Stimulated activated CD4-positive, alpha-beta T cell treated with anti-CD3 and anti-CD28 coated beads, Interleukin-12 subunit alpha, Interleukin-12 subunit beta, amount 100 ng/mL, for 24 hours (primary cell): ENCODE data around the gene PAOX.
"Not testable (repeated sequence)": the region's sequence is repeated elsewhere in the genome, so short reads cannot be mapped to it uniquely, and the experiment has no call there.

ENCODE experiments used
- DNase-seq, 2 experiments: peaks; one replicate each; pipeline ENCODE4 v3.0.0-alpha.2; 2020; ENCODE audit warnings: low read depth in 2 of 2

The PAOX gene

GRCh38 chr10:133364645-133365431 lies 14.2 kb upstream of the PAOX start:
- DNase-seq, result no peak

DNA sequence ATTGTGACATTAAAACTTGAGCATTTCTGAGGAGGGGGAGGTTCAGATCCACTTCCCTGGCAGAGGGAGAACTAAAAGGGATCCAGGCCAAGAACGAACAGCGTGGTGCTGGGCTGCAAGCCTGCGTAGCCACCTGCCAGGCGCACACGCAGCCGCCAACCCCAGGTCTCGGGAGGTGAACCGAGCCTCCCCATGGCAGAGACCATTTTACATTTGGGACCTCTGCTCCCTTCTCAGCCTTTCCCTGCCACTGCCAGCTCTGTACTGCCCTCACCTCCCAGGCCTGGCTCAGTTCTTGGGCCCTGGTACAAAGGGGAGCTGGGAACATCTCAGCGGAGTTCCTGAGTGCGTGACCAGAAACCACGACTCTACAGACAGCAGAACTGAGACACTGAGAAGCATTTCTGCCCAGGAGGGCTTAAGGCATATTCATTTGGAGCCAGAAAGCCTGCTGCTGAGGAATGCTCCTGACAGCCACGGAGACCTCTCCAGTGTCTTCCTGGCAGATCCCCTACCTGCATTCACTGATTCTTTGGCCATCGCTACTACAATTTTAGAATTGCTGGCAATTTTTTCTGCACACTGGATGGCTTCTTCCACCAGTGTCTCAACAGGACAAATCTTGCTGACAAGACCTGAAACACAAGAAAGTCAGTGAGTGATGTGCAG lies 13.5 kb upstream of the PAOX start:
- DNase-seq, result no peak

DNA sequence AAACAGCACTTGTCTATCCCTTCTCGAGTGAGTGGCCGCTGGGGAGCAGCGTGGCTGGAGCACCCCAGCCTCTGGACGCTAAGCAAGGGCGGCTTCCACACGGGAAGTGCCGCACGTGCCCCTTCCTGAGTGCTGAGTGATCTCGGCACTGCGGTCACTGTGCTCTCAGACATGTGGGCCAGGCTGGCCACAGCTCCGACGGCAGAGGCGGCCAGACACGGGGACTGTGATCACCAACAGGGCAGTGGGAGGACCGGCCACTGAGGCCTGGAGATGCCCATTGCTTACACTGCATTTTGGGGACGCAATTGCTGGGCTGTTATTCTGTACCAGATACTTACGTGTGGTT lies 13.0 kb upstream of the PAOX start:
- DNase-seq, result no peak

GRCh38 chr10:133366751-133367150 lies 12.3 kb upstream of the PAOX start:
- DNase-seq, result no peak

DNA sequence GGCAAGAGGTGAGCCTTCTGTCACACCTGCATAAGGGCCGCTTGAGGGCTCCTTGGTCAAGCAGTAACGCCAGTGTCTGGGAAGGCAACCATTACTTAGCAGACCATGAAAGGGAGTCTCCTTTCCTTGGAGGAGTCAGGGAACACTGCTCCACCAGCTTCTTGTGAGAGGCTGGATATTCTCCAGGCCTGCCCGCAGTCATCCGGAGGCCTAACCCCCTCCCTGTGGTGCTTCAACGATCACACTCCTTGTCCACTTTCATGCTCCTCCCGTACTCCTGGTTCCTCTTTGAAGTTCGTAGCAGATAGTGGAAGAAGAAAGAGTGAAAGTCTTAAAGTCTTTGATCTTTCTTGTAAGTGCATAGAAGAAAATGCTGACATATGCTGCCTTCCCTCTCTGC lies 11.6 kb upstream of the PAOX start:
- DNase-seq, result not testable (repeated sequence)

- no peak for DNase-seq
Measured at GRCh38 chr10:133368153-133368552, 10.9 kb upstream of the PAOX start.

GRCh38 chr10:133370030-133370786 lies 8.9 kb upstream of the PAOX start:
- DNase-seq, result no peak

DNA sequence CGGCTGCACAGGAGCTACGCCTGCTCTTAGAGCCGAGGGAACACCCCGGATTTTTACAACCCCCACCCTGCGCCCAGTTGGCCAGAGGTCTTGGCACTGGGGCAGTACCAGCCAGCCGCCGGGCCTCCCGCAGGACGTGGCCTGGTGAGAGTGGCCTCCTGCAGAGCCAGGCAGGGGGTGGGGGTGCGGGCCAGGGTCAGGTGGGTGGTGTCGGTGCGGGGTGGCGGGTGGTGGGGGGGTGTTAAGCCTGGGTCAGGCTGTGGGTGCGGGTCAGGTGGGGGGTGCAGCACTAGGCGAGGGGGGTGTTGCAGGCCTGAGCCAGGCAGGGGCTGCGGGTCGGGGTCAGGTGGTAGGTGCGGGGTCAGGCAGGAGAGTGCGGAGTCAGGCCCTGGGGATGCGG lies 6.6 kb upstream of the PAOX start:
- DNase-seq, result no peak

- peak; percentile 83 to 92 for DNase-seq
Measured at GRCh38 chr10:133373174-133374090, 5.6 kb upstream of the PAOX start, which contains the start of gene ECHS1. ECHS1 (minus strand) TSS chr10:133373354; CDS start chr10:133373333, 21 bp downstream.

GRCh38 chr10:133375357-133376115 lies 3.5 kb upstream of the PAOX start:
- DNase-seq, result no peak

GRCh38 chr10:133376183-133376582 lies 2.9 kb upstream of the PAOX start:
- not testable (repeated sequence) for DNase-seq

- no peak for DNase-seq
Measured at GRCh38 chr10:133377025-133377817, 1.8 kb upstream of the PAOX start.

DNA sequence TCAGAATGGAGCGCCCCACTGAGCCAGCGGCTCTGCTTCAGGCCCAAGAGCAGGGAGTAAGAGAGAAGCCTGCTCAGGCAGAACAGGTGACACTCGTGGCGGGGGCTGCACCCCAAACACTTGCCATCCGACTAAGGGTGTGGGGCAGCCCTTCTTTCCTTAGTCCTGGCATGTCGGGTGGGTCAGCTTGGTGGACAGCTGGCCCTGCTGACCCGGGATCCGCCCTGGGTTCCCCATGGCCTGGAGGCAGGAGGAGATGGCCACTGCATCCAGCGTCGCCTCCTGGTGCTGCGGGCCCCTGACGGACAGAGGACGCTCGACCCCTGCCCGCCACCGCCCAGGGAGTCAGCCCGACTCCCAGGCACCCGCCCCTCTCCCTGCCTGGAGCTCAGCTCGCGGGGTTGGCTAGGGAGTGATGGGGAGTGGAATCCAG lies 1.2 kb upstream of the PAOX start:
- DNase-seq, result no peak

GRCh38 chr10:133378251-133379096 lies 588 bp upstream of the PAOX start:
- DNase-seq, result no peak

- DNase-seq, result no peak
Measured at GRCh38 chr10:133379801-133380666, 972 bp downstream of the PAOX start.

GRCh38 chr10:133381036-133381435 lies 2.0 kb downstream of the PAOX start:
- no peak for DNase-seq

GRCh38 chr10:133383551-133383950 lies 4.5 kb downstream of the PAOX start:
- DNase-seq, result no peak

- DNase-seq, result no peak
Measured at GRCh38 chr10:133384071-133384470, 5.0 kb downstream of the PAOX start.
